Measurements from ENCODE around the gene AGBL4.
"Not testable (repeated sequence)": the region's sequence is repeated elsewhere in the genome, so short reads cannot be mapped to it uniquely, and the experiment has no call there.

Gene AGBL4

GRCh38 chr1:49331066-49331852 is 692.5 kb downstream of the AGBL4 start:
- no peak for TF ChIP-seq CTCF (IDR thresholded peaks at IDR 0.05; ENCODE audit: low read depth, low read length, missing control alignments)

DNA sequence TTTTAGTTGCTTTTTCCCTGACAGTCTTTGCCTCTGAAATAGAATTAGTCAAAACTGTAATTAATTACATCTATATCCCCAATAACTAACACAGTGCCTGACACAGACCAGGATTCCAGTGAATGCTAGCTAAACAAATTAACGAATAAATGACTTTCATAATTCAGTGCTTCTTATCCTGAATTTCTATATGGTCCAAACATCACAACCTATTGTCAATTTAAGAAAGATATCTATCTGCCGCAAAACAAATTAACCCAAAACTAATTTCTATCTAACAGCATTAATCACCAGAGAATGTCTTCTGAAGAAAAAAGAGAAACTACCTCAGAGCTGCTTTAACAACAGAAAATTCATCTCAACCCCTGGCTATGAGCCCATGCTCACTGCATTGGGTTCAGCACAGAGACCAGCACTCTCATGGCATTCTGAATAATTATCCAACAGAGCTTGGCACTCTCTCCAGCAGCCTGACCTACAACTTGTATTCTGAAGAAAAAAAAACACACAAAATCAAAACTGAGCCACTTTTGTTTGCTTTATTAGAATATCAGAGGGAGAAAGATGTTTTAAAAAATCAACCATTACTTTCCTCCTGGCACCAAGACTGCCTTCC is 699.7 kb downstream of the AGBL4 start:
- TF ChIP-seq CTCF (IDR thresholded peaks at IDR 0.05; ENCODE audit: low read depth, low read length, missing control alignments), result no peak
- no peak overlapping the region for H3K4me3 ChIP-seq (ENCODE audit: low read depth, low read length)
- no peak for DNase-seq (ENCODE audit: low read depth)

More at GRCh38 chr1:49331066-49331852, 692.5 kb downstream of the AGBL4 start:
- no peak overlapping the region for H3K4me3 ChIP-seq (ENCODE audit: low read depth, low read length)
- no peak for DNase-seq (ENCODE audit: low read depth)

DNA sequence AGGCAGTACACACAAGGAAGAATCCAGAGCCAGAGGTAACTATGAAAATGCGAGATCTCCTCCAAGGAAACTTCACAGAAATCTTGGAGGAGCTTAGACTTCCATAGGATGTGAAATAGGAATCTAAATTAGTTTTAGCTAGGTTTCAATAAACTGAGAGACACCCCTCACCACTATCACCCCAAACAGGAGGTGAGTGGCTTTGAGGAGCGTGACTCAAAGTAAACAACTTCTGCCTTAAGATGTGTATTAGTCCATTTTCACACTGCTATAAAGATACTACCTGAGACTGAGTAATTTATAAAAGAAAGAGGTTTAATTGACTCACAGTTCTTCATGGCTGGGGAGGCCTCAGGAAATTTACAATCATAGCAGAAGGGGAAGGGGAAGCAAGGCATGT is 703.3 kb downstream of the AGBL4 start:
- H3K4me3 ChIP-seq (ENCODE audit: low read depth, low read length); DNase-seq (ENCODE audit: low read depth): not testable (repeated sequence)

DNA sequence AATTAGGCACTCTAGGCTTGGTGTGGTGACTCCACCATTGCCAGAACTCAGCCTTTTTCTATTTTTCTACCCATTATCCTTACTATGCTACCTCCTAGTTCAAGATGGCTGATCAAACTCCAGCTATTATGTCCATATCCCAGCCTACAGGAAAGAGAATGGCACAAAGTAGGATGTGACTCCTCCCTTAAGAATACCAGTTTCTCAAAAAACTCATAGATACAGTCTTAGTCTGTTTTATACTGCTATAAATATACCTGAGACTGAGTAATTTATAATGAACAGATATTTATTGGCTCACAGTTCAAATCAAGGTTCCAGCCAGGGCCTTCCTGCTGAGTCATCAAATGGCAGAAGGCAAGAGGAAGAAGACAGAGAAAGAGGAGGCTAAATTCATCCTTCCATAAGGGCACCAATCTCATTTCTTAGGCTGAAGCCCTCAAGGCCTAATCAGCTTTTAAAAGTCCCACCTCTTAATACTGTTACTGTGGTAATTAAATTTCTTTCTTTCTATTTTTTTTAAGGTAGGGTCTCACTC is 704.3 kb downstream of the AGBL4 start:
- no peak for TF ChIP-seq CTCF (IDR thresholded peaks at IDR 0.05; ENCODE audit: low read depth, low read length, missing control alignments)
- no peak overlapping the region for H3K4me3 ChIP-seq (ENCODE audit: low read depth, low read length)
- DNase-seq (ENCODE audit: low read depth), result no peak

- no peak for DNase-seq (ENCODE audit: low read depth)
- no peak overlapping the region for H3K4me3 ChIP-seq (ENCODE audit: low read depth, low read length)
- no peak for TF ChIP-seq CTCF (IDR thresholded peaks at IDR 0.05; ENCODE audit: low read depth, low read length, missing control alignments)
Observed at GRCh38 chr1:49318218-49318617, 705.5 kb downstream of the AGBL4 start.

DNA sequence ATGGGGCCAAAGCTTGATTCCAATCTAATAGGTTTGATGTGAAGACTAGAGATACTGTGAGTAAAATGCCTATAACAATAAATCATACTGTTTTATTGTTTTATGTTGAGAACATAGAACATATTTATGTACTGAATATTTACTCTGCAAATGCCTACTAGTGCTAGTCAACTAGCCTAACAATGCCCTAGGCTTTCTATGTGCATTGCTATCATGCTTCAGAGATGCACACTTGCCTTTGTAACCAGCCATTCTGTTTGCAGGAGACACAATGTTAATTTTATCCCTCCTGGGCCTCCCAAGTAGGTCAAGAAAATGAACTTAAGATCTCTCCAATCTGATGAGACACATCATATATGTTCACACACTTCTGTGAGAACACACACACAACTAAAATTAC is 716.3 kb downstream of the AGBL4 start:
- no peak overlapping the region for H3K4me3 ChIP-seq (ENCODE audit: low read depth, low read length)
- no peak for TF ChIP-seq CTCF (IDR thresholded peaks at IDR 0.05; ENCODE audit: low read depth, low read length, missing control alignments)
- no peak for DNase-seq (ENCODE audit: low read depth)

DNA sequence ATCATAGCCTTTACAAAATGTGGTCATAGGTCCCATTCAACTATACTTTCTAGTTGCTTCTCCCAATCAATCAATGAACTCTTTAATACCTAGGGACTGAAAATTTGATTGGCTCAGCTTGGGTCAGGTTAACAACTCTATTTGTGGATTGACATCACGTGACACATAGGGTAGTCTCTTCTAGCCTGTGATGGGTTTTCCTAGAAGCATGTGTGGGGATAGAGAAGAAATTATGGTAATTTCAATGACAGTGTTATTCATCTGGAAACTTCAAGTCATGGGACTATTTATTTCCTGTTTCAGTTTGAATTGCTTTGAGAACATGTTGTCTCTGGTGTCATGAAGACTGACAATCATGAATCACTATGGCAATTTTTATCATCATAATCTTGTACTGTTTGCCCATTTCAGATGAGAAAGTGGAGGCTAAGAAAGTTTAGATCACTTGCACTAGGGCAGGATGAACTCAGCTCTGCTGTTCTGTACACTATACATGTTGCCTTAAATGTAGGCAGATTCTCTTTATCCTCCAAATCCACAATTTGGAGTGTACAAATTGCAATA is 717.2 kb downstream of the AGBL4 start:
- H3K4me3 ChIP-seq (ENCODE audit: low read depth, low read length), result no peak overlapping the region
- TF ChIP-seq CTCF (IDR thresholded peaks at IDR 0.05; ENCODE audit: low read depth, low read length, missing control alignments), result no peak
- DNase-seq (ENCODE audit: low read depth), result no peak

GRCh38 chr1:49302400-49302799 is 721.4 kb downstream of the AGBL4 start:
- DNase-seq (ENCODE audit: low read depth); H3K4me3 ChIP-seq (ENCODE audit: low read depth, low read length): not testable (repeated sequence)
